ENCODE results near the gene DNAH2.
A peak's percentile ranks its signal among the peaks of the same experiment; 100 is the strongest.

The DNAH2 gene

GRCh38 chr17:7848739-7849129, 131.2 kb downstream of the DNAH2 start:
- TF ChIP-seq, protein P1, sequence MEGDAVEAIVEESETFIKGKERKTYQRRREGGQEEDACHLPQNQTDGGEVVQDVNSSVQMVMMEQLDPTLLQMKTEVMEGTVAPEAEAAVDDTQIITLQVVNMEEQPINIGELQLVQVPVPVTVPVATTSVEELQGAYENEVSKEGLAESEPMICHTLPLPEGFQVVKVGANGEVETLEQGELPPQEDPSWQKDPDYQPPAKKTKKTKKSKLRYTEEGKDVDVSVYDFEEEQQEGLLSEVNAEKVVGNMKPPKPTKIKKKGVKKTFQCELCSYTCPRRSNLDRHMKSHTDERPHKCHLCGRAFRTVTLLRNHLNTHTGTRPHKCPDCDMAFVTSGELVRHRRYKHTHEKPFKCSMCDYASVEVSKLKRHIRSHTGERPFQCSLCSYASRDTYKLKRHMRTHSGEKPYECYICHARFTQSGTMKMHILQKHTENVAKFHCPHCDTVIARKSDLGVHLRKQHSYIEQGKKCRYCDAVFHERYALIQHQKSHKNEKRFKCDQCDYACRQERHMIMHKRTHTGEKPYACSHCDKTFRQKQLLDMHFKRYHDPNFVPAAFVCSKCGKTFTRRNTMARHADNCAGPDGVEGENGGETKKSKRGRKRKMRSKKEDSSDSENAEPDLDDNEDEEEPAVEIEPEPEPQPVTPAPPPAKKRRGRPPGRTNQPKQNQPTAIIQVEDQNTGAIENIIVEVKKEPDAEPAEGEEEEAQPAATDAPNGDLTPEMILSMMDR (conservative IDR thresholded peaks at IDR 0.05; ENCODE audit: control insufficient read depth, insufficient read depth, low read depth, low read length): no peak
- H3K4me3 ChIP-seq (ENCODE audit: control insufficient read depth, low read depth, low read length): no peak overlapping the region

GRCh38 chr17:7849130-7849750, 131.7 kb downstream of the DNAH2 start:
- TF ChIP-seq, protein P1 (conservative IDR thresholded peaks at IDR 0.05; ENCODE audit: control insufficient read depth, insufficient read depth, low read depth, low read length): no peak
- no peak for DNase-seq (ENCODE audit: low read depth)
- H3K4me3 ChIP-seq (ENCODE audit: control insufficient read depth, low read depth, low read length): no peak overlapping the region

More at GRCh38 chr17:7848739-7849129, 131.2 kb downstream of the DNAH2 start:
- no peak for DNase-seq (ENCODE audit: low read depth)

DNA sequence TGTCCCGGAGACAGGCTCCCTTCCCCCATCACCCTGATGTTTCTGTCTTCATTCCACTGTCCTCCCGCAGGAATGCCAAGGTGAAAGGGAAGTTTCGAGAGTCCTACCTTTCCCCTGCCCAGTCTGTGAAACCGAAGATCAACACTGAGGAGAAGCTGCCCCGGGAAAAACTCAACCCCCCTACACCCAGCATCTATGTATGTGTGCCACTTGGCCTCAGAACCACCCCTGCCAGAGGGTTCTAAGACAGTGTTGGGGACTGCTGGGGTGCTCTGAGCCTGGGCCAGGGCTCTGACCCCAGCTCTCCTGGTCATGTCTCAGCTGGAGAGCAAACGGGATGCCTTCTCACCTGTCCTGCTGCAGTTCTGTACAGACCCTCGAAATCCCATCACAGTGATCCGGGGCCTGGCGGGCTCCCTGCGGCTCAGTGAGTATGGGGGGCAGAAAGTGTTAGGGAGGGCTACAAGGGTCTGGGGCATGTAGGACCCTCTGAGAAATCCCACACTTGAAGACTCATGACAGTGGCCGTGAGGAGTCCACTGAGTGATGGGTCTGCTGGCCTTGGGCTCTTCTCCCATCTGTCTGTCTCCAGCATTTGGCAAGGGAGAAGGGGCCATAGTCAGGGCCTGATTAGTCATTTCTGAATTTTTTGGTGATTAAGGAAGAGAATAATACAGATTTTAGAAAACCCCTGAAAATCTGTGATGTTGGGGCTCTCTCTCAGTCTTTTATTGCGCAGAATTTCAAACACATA, 132.4 kb downstream of the DNAH2 start:
- TF ChIP-seq, protein P1 (conservative IDR thresholded peaks at IDR 0.05; ENCODE audit: control insufficient read depth, insufficient read depth, low read depth, low read length): no peak
- no peak for DNase-seq (ENCODE audit: low read depth)
- H3K4me3 ChIP-seq (ENCODE audit: control insufficient read depth, low read depth, low read length): no peak overlapping the region

DNA sequence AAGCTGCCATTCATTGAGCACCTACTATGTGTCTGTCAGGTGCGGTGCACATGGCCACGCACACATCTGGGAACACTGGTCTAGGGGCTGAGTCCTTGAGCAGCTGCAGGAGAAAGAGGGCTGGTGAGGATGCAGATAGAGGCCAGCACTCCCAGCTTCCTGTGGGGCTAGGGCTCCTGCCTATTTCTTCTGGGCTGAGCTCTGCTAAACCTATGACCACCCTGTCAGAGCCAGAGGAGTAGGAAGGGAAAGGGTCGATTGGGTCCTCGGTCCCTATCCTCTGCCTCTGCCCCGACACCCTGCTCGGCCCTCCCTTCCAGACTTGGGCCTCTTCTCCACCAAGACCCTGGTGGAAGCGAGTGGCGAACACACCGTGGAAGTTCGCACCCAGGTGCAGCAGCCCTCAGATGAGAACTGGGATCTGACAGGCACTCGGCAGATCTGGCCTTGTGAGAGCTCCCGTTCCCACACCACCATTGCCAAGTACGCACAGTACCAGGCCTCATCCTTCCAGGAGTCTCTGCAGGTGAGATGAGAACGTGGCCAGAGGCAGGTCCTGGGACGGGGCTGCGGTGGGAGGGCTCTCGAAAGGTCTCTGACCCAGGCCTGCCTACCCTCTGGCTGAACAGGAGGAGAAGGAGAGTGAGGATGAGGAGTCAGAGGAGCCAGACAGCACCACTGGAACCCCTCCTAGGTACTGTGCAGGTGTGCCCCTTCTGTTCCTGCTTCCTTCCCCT, 133.3 kb downstream of the DNAH2 start:
- TF ChIP-seq, protein P1 (conservative IDR thresholded peaks at IDR 0.05; ENCODE audit: control insufficient read depth, insufficient read depth, low read depth, low read length): no peak
- no peak for DNase-seq (ENCODE audit: low read depth)
- H3K4me3 ChIP-seq (ENCODE audit: control insufficient read depth, low read depth, low read length): no peak overlapping the region

DNA sequence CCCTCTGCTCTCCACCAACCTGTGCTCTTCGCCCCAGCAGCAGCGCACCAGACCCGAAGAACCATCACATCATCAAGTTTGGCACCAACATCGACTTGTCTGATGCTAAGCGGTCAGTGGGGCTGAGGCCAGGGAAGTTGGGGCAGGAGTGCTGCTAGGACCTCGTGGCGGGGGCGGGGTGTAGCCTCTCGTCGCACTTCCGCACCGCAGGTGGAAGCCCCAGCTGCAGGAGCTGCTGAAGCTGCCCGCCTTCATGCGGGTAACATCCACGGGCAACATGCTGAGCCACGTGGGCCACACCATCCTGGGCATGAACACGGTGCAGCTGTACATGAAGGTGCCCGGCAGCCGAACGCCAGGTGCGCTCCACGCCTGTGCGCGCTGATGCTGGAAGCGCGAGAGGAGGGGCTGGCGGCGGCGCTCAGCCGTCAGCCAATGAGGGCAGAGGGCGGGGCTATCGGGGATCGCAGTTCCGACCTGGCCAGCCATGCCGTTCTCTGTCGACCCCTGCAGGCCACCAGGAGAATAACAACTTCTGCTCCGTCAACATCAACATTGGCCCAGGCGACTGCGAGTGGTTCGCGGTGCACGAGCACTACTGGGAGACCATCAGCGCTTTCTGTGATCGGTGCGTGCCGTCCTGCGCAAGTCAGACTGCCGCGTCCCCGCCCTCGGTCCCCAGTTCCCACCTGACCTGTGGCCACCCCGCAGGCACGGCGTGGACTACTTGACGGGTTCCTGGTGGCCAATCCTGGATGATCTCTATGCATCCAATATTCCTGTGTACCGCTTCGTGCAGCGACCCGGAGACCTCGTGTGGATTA, 134.1 kb downstream of the DNAH2 start:
- peak; percentile 85 for DNase-seq (ENCODE audit: low read depth)
- H3K4me3 ChIP-seq (ENCODE audit: control insufficient read depth, low read depth, low read length): no peak overlapping the region
- TF ChIP-seq, protein P1 (conservative IDR thresholded peaks at IDR 0.05; ENCODE audit: control insufficient read depth, insufficient read depth, low read depth, low read length): peak; percentile 89

GRCh38 chr17:7852262-7852670, 134.7 kb downstream of the DNAH2 start:
- H3K4me3 ChIP-seq (ENCODE audit: control insufficient read depth, low read depth, low read length): no peak overlapping the region
- no peak for DNase-seq (ENCODE audit: low read depth)
- TF ChIP-seq, protein P1 (conservative IDR thresholded peaks at IDR 0.05; ENCODE audit: control insufficient read depth, insufficient read depth, low read depth, low read length): no peak
